Upper lobe of left lung (tissue), 6 donors: ENCODE data around the gene SIM1. TPM values are rescaled to one million over a fixed set of nuclear protein-coding genes. Genes with fewer than 3 reads are reported as not detected.

Experiments used
- ATAC-seq, 2 donors: fragments of 200-7000 bp; cut with Tn5 transposase; one replicate each; pipeline ENCODE4 v1.9.1; 2022; ENCODE audit warnings: mild to moderate bottlenecking in 2 of 2, moderate library complexity in 2 of 2; ENCODE audit not compliant: low FRiP score in 2 of 2
- DNase-seq, 2 donors: peaks; one replicate each; pipeline ENCODE4 v3.0.0-alpha.2; 2019 to 2020
- H3K27ac ChIP-seq, 4 donors: fragments of 200-600 bp; sonication (generic); one replicate each; pipeline ENCODE4 v1.5.1; 2016 to 2019
- H3K27me3 ChIP-seq, 4 donors: fragments of 200-600 bp; sonication (generic); one replicate each; pipeline ENCODE4 v1.5.1; 2017 to 2019
- H3K36me3 ChIP-seq, 4 donors: fragments of 200-600 bp; sonication (generic); one replicate each; pipeline ENCODE4 v1.5.1; 2016 to 2019
- H3K4me1 ChIP-seq, 4 donors: fragments of 200-600 bp; sonication (generic); one replicate each; pipeline ENCODE4 v1.5.1; 2018 to 2019
- H3K4me3 ChIP-seq, 4 donors: fragments of 200-600 bp; sonication (generic); one replicate each; pipeline ENCODE4 v1.5.1; 2017 to 2019; ENCODE audit warnings: mild to moderate bottlenecking in 2 of 4, moderate library complexity in 1 of 4
- H3K9me3 ChIP-seq, 4 donors: fragments of 200-600 bp; sonication (generic); one replicate each; pipeline ENCODE4 v1.5.1; 2018 to 2019
- EP300 ChIP-seq, 4 donors: sonication (generic); formaldehyde crosslinking; IDR thresholded peaks; one replicate each; pipeline ENCODE4 v1.5.1; 2017; ENCODE audit warnings: antibody characterized with exemption in 4 of 4, control low read depth in 2 of 4
- POLR2A ChIP-seq, 4 donors: fragments of 450-650 bp; IDR thresholded peaks; one replicate each; pipeline ENCODE4 v1.5.1; 2016 to 2017; ENCODE audit warnings: antibody characterized with exemption in 4 of 4, mild to moderate bottlenecking in 2 of 4
- POLR2AphosphoS5 ChIP-seq, 2 donors: sonication (generic); formaldehyde crosslinking; IDR thresholded peaks; one replicate each; pipeline ENCODE4 v1.5.1; 2017; ENCODE audit warnings: antibody characterized with exemption in 2 of 2
- WGBS, 2 donors: methylation state at CpG; one replicate each; pipeline ENCODE4 v1.1.5; 2017 to 2018; 5-methylcytosine and 5-hydroxymethylcytosine counted together
- total RNA-seq, 6 donors: library from RNA; depleted of rRNA in 4 of 6; stranded (reverse); fragments of >200 nt in 4 of 6; gene quantifications; one replicate each; pipeline versions ENCODE4 v1.1.0 to v1.2.1, GENCODE V29; 2016 to 2021
- TF ChIP-seq, protein P1 (sequence below), 6 experiments: fragments of 450-650 bp in 4 of 6; fragments of 200-600 bp in 2 of 6; sonication (generic) in 2 of 6; IDR thresholded peaks; one replicate each; pipeline ENCODE4 v1.5.1; 2016 to 2019; ENCODE audit warnings: antibody characterized with exemption in 6 of 6
- donor health status: DM: no; HTN: no; CAD: no; lungs with moderate emphysema.
- donor health status: DM: no; HTN: yes; CAD: no; lungs with severe emphysema.

Gene SIM1
- total RNA-seq, 6 donors from 2014 or later, result not detected

DNA sequence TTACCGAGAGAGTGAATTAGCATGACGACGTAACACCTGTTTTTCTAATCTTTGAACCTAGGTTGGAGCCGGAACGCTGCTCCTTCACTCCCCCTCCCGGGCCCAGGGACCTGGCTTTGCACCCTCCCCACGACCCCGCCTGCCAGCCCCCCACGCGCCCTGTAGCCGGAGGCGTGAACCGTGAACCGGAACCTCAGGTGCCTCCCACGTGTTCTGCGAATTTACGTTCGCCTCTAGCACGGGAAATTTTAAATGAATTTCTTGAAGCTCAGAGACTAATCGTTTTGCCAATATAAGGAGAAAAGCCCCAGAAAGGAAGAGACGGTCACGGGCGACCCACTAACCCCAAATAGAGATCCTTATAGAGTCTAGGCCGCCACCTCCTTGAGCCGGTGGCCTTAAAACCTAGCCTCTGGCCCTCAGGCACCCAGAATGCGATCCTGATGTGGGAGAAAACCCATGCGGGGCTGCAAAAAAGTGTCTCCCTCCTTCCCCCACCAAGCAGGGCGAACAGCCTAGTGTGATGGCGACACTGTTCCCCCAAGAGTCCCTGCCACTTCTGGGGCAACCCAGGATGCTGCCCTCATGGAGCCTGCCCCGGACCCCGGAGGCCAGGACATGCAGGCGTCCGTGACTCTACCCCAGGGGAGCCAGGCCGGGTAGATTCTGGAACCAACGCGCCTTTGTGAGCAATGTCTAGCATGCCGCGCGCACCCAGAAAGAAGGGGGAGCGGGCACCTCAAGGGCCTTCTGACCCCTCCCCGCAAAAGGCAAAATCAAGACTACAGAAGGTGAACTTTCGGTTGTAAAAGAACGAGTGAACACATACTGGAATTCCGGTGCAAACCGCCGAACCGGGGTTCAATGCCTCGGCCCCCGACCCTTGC, 2.7 kb upstream of the SIM1 start:
- 8 to 11% methylated on average over 18 to 49 of the region's 49 CpGs for WGBS, 2 donors
- H3K27ac ChIP-seq, result no peak overlapping the region
- no peak overlapping the region for H3K4me3 ChIP-seq
- no peaks in the 10 kb centered on the region for H3K9me3 ChIP-seq
- TF ChIP-seq EP300 (IDR thresholded peaks at IDR 0.05), result no peak
- no peak for TF ChIP-seq POLR2A (IDR thresholded peaks at IDR 0.05)
- TF ChIP-seq, protein P1, sequence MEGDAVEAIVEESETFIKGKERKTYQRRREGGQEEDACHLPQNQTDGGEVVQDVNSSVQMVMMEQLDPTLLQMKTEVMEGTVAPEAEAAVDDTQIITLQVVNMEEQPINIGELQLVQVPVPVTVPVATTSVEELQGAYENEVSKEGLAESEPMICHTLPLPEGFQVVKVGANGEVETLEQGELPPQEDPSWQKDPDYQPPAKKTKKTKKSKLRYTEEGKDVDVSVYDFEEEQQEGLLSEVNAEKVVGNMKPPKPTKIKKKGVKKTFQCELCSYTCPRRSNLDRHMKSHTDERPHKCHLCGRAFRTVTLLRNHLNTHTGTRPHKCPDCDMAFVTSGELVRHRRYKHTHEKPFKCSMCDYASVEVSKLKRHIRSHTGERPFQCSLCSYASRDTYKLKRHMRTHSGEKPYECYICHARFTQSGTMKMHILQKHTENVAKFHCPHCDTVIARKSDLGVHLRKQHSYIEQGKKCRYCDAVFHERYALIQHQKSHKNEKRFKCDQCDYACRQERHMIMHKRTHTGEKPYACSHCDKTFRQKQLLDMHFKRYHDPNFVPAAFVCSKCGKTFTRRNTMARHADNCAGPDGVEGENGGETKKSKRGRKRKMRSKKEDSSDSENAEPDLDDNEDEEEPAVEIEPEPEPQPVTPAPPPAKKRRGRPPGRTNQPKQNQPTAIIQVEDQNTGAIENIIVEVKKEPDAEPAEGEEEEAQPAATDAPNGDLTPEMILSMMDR (IDR thresholded peaks at IDR 0.05), result no peak
- no peak for TF ChIP-seq POLR2AphosphoS5 (IDR thresholded peaks at IDR 0.05)
- ATAC-seq (peak; percentile 7 to 26), DNase-seq (peak in 1 of 2 donors; percentile 48)
- H3K27me3 ChIP-seq, result peaks cover 2 to 68% (median 45%) of the 10 kb centered on the region in 4 donors
- H3K4me1 ChIP-seq, result peaks cover 4 to 27% (median 9%) of the 10 kb centered on the region in 4 donors
- no peaks in the 10 kb centered on the region for H3K36me3 ChIP-seq

DNA sequence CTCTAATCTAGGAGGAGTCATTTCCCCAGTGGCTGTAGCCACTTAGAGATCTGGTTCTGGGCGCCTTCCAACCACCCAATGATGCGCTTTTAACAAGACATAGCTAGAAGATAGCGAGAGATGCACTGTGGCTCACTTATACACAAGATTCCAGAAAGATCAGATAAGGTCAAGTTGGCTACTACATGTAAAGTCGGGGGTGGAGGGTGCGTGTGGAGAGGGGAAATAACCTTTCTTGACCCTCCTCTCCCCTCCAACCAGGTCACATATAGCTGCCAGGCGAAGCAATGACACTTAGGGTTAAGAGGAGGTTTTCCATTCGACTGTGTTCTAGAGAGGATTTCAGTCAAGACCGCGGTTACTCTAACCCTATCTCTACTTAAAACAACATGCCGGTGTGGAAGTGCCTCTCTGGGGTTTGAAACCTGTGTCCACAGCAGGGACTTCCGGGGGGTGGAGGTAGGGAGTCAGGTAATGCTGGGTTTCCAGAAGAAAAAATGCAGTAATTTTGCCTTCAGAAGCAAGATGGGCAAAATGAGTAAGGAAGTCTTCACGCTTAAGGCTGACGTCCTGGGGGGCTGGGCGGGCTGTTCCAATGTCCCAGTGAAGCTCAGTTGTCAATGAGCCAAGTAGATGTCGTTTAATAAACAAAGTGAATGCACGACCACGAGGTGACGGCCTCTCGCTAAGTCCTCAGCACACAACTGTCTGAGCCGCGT, 1.8 kb upstream of the SIM1 start:
- DNase-seq (no peak), ATAC-seq (no peak)
- no peak overlapping the region for H3K4me3 ChIP-seq
- 8 to 11% methylated on average over 20 to 21 of the region's 21 CpGs for WGBS, 2 donors
- H3K27ac ChIP-seq, result no peak overlapping the region
- no peaks in the 10 kb centered on the region for H3K36me3 ChIP-seq
- no peaks in the 10 kb centered on the region for H3K9me3 ChIP-seq
- H3K4me1 ChIP-seq, result peaks cover 4 to 27% (median 9%) of the 10 kb centered on the region in 4 donors
- TF ChIP-seq POLR2AphosphoS5 (IDR thresholded peaks at IDR 0.05), result no peak
- TF ChIP-seq POLR2A (IDR thresholded peaks at IDR 0.05), result no peak
- TF ChIP-seq, protein P1 (IDR thresholded peaks at IDR 0.05), result no peak
- TF ChIP-seq EP300 (IDR thresholded peaks at IDR 0.05), result no peak
- peaks cover 2 to 76% (median 46%) of the 10 kb centered on the region in 4 donors for H3K27me3 ChIP-seq

DNA sequence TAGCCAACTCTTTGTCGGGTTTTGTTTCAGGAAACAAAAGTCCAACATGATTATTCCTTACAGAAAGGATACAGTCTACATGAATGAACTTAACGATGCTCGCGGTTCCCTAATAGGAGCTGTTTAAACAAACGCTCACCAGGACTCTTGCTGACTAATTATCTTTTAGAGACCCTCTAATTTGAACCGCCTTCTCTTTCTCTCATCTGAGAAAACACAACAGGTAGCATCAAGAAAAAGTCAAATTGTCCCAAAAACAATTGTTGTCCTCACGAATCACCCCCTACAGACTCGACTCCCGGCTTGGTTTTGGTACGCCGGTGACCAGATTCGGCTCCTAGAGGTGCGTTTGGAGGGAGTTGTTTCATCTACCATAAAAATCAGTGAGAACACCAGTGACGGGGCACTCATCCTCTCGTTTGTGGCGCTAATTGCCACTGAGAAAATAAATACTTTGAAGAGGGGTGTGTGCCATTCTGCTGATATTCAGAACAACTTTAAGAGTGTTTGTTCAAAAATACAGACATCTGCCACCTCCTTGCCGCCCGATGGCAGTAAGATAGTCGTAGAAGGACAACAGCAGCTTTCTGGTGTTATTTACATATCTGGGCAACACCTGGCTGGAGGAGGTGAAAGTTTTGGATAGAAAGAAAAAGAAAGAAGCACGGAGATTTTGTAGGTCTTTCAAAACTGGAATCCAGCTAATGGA, 1.1 kb upstream of the SIM1 start:
- Histone ChIP-seq H3K4me1 (peaks cover 4 to 34% (median 11%) of the 10 kb centered on the region in 4 donors), H3K4me3 (no peak overlapping the region), H3K9me3 (no peaks in the 10 kb centered on the region), H3K36me3 (no peaks in the 10 kb centered on the region), H3K27me3 (peaks cover 2 to 83% (median 52%) of the 10 kb centered on the region in 4 donors), H3K27ac (no peak overlapping the region)
- DNase-seq (no peak), ATAC-seq (no peak)
- TF ChIP-seq POLR2A (IDR thresholded peaks at IDR 0.05) (no peak), POLR2AphosphoS5 (IDR thresholded peaks at IDR 0.05) (no peak), EP300 (IDR thresholded peaks at IDR 0.05) (no peak)
- TF ChIP-seq, protein P1 (IDR thresholded peaks at IDR 0.05), result no peak
- WGBS, 2 donors, result 12% methylated on average over 20 of the region's 20 CpGs

DNA sequence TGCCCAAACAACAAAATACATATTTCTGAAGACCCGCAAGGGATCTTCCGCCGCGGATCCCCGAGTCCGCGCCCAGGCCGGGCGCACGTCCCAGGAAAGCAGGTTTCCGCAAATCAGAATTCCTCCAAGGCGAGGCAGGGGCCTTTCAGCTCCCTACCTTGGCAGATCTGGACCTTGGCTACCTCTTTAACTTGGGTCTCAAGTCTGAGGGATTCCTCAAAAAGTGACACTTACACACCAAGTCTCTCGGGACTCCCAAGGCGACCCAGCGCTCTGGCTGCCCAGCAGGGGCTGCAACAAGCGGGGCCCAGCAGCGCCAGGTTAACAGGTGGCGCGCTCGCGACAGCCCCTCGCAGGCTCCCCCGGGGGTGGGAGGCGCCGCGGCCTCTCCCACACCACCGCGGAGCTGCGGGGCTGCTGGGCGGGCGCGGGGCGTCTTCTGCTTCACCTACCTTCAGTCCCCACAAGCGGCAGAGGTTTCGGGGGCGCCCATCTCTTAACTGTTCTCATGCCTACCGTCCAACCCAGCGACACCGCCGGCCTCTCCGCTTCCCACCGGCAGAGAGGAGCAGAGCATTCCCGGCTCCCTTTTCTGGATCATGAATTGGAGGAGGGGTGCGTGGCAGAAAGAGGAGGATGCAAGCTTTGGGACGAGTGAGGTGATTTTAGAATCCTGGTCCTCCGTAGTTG, 414 bp downstream of the SIM1 start:
- Histone ChIP-seq H3K27ac (no peak overlapping the region), H3K4me3 (no peak overlapping the region), H3K27me3 (peaks cover 2 to 93% (median 53%) of the 10 kb centered on the region in 4 donors), H3K9me3 (no peaks in the 10 kb centered on the region), H3K4me1 (peaks cover 4 to 34% (median 11%) of the 10 kb centered on the region in 4 donors), H3K36me3 (no peaks in the 10 kb centered on the region)
- TF ChIP-seq EP300 (IDR thresholded peaks at IDR 0.05) (no peak), POLR2A (IDR thresholded peaks at IDR 0.05) (no peak), POLR2AphosphoS5 (IDR thresholded peaks at IDR 0.05) (no peak)
- TF ChIP-seq, protein P1 (IDR thresholded peaks at IDR 0.05), result no peak
- 10 to 11% methylated on average over 11 to 46 of the region's 46 CpGs for whole genome bisulfite sequencing, 2 donors
- DNase-seq, result peak in 1 of 2 donors; percentile 66
- ATAC-seq, result no peak
